Lower lobe of right lung (tissue), 2 donors: ENCODE results near the gene SLC25A42. TPM values are rescaled to one million over a fixed set of nuclear protein-coding genes. Genes with fewer than 3 reads are reported as not detected.
"Not testable (repeated sequence)": the region's sequence is repeated elsewhere in the genome, so short reads cannot be mapped to it uniquely, and the experiment has no call there.

Experiments
- ATAC-seq, 2 donors: fragments of 200-7000 bp; cut with Tn5 transposase; one replicate each; pipeline ENCODE4 v1.9.1; 2020 to 2022; ENCODE audit warnings: mild to moderate bottlenecking in 2 of 2, moderate library complexity in 2 of 2
- DNase-seq: peaks from one replicate; pipeline ENCODE4 v3.0.0-alpha.2; 2020
- H3K27ac ChIP-seq: fragments of 200-600 bp; one replicate; pipeline ENCODE4 v1.8.0; 2022
- H3K27me3 ChIP-seq: fragments of 200-600 bp; one replicate; pipeline ENCODE4 v1.8.0; 2022; ENCODE audit warnings: low read depth
- H3K36me3 ChIP-seq: fragments of 200-600 bp; one replicate; pipeline ENCODE4 v1.8.0; 2022; ENCODE audit warnings: mild to moderate bottlenecking
- H3K4me1 ChIP-seq: fragments of 200-600 bp; one replicate; pipeline ENCODE4 v1.8.0; 2022
- H3K4me3 ChIP-seq: fragments of 200-600 bp; one replicate; pipeline ENCODE4 v1.8.0; 2022; ENCODE audit warnings: mild to moderate bottlenecking
- H3K9me3 ChIP-seq: fragments of 200-600 bp; one replicate; pipeline ENCODE4 v1.8.0; 2022
- intact Hi-C: fragments of 100-400 bp; cut with DNase I; formaldehyde crosslinking; loops from one replicate; pipeline ENCODE4 v1.11.0; 2022
- total RNA-seq: library from RNA; stranded (reverse); fragmentation: NEBNext Ultra II Directional; extraction: Animal tissue kit (Norgen Biotek cat#: 25700); gene quantifications from one replicate; pipeline ENCODE4 v1.2.1, GENCODE V29; 2021
- TF ChIP-seq, protein P1 (sequence below): fragments of 200-600 bp; IDR thresholded peaks from one replicate; pipeline ENCODE4 v1.8.0; 2022; ENCODE audit warnings: antibody characterized with exemption, mild to moderate bottlenecking
- donor health status: DM: no; HTN: yes; CAD: no; lungs with severe emphysema.

The SLC25A42 gene
- total RNA-seq, 1 donor from 2014 or later: 16.3 TPM

- Histone ChIP-seq H3K4me1 (no peaks in the 10 kb centered on the region), H3K27ac (no peak overlapping the region), H3K4me3 (no peak overlapping the region), H3K27me3 (no peaks in the 10 kb centered on the region), H3K36me3 (no peaks in the 10 kb centered on the region), H3K9me3 (no peaks in the 10 kb centered on the region)
- TF ChIP-seq, protein P1, sequence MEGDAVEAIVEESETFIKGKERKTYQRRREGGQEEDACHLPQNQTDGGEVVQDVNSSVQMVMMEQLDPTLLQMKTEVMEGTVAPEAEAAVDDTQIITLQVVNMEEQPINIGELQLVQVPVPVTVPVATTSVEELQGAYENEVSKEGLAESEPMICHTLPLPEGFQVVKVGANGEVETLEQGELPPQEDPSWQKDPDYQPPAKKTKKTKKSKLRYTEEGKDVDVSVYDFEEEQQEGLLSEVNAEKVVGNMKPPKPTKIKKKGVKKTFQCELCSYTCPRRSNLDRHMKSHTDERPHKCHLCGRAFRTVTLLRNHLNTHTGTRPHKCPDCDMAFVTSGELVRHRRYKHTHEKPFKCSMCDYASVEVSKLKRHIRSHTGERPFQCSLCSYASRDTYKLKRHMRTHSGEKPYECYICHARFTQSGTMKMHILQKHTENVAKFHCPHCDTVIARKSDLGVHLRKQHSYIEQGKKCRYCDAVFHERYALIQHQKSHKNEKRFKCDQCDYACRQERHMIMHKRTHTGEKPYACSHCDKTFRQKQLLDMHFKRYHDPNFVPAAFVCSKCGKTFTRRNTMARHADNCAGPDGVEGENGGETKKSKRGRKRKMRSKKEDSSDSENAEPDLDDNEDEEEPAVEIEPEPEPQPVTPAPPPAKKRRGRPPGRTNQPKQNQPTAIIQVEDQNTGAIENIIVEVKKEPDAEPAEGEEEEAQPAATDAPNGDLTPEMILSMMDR: no peak
- DNase-seq (no peak), ATAC-seq (no peak)
- intact Hi-C loops: no loop called here
Measured at GRCh38 chr19:19126102-19126501, 62.3 kb downstream of the SLC25A42 start.

DNA sequence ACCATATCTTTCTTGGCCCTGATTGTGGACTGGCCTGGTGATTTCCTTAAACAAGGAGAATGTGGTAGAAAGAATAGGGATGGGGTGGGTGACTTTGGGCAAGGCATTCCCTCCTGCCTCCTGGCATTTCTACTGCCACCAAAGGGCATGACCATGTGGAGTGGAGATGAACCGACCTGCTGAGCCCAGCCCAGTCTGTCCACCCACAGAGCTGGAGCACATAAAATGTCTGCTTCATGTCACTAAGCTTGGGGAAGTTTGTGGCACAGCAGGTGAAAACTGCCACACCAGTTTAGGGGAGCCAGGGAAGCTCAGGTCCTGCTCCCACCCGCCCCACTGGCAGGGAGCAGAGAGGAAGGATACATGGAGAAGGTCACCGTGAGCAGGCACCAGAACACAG lies 68.2 kb downstream of the SLC25A42 start:
- H3K9me3 ChIP-seq: peaks cover 12% of the 10 kb centered on the region
- H3K27me3 ChIP-seq: no peaks in the 10 kb centered on the region
- peaks cover 2% of the 10 kb centered on the region for H3K4me1 ChIP-seq
- no peaks in the 10 kb centered on the region for H3K36me3 ChIP-seq
- intact Hi-C loops: no loop called here
- TF ChIP-seq, protein P1: no peak
- ATAC-seq: no peak
- no peak overlapping the region for H3K4me3 ChIP-seq
- DNase-seq: no peak
- H3K27ac ChIP-seq: no peak overlapping the region

DNA sequence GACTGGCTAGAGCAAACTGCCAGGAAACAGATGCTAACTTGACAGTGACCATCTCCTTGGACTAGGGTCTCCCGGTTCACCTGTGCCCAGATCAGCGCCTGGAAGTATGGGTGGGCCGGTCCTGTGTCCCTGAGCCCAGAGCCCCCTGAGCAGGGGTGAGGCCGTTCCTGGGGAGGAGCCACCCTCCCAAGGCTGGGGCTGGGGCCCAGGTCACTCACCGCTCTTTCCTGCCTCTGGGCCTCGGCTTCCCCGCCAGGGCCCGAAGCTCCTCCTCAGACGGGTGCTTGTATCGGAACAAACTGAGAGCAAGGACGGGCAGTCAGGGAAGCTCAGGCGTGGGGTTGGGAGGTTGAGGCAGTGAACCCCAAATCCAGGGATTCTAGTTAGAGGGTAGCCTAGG lies 69.1 kb downstream of the SLC25A42 start:
- H3K36me3 ChIP-seq: no peaks in the 10 kb centered on the region
- H3K4me3 ChIP-seq: no peak overlapping the region
- TF ChIP-seq, protein P1: no peak
- peaks cover 12% of the 10 kb centered on the region for H3K9me3 ChIP-seq
- ATAC-seq (no peak), DNase-seq (no peak)
- peaks cover 10% of the 10 kb centered on the region for H3K4me1 ChIP-seq
- intact Hi-C loops: no loop called here
- no peaks in the 10 kb centered on the region for H3K27me3 ChIP-seq
- H3K27ac ChIP-seq: no peak overlapping the region

DNA sequence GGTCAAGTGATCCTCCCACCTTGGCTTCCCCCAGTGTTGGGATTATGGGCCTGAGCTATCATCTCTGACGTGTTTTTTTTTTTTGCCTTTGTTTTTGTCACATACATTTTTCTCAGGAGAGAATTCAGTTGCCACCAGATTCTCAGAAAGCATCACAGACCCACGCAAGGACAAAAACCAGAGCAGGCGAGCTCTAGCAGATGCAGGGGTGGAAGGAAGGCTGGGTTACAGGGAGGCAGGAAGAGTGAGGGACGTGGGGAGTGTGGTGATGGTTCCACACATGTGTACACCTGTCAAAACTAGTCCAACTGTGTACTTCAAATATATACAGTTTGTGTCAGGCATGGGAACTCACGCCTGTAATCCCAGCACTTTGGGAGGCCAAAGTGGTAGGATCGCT lies 70.2 kb downstream of the SLC25A42 start:
- Histone ChIP-seq H3K4me3 (no peak overlapping the region), H3K4me1 (peaks cover 10% of the 10 kb centered on the region), H3K9me3 (peaks cover 12% of the 10 kb centered on the region), H3K27ac (no peak overlapping the region), H3K27me3 (no peaks in the 10 kb centered on the region), H3K36me3 (no peaks in the 10 kb centered on the region)
- TF ChIP-seq, protein P1: no peak
- DNase-seq: no peak
- intact Hi-C loops: no loop called here
- ATAC-seq: no peak

DNA sequence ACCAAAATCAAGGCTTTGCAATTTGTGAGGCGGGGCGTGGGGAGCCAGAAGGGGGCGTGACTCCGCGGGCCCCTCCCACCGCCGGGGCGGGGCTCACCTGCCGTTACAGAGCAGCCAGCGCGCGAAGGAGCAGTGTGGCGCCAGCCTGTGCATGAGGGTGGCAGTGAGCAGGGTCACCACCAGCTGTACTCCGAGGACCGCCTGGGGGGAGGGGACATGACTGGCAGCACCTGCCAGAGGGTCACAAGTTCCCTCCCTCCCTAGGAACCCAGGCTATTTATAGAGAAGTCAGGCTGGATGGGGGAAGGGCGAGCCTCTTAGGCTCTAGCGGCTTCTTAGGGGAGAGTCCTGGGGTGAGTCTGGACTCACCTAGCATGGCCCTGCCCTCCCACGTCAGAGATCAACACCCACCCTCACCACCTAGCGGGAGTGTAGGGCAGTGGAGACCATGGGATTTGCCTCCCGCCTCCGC lies 70.9 kb downstream of the SLC25A42 start:
- peak in 1 of 2 donors; percentile 36 for ATAC-seq
- TF ChIP-seq, protein P1: no peak

GRCh38 chr19:19135713-19136112 lies 71.9 kb downstream of the SLC25A42 start:
- H3K4me1 ChIP-seq: peaks cover 10% of the 10 kb centered on the region
- ATAC-seq, DNase-seq, H3K36me3 ChIP-seq, H3K27me3 ChIP-seq, intact Hi-C loops, H3K4me3 ChIP-seq, H3K27ac ChIP-seq: not testable (repeated sequence)
- H3K9me3 ChIP-seq: peaks cover 12% of the 10 kb centered on the region

More for the DNA sequence above, 70.9 kb downstream of the SLC25A42 start:
- Histone ChIP-seq H3K4me1 (peaks cover 10% of the 10 kb centered on the region), H3K9me3 (peaks cover 12% of the 10 kb centered on the region), H3K27ac (no peak overlapping the region), H3K36me3 (no peaks in the 10 kb centered on the region), H3K4me3 (peak overlapping the region; percentile 23), H3K27me3 (no peaks in the 10 kb centered on the region)
- intact Hi-C loops: no loop called here
- DNase-seq: peak; percentile 67
